ENCODE results near the gene TMEM132C.

TMEM132C gene

DNA sequence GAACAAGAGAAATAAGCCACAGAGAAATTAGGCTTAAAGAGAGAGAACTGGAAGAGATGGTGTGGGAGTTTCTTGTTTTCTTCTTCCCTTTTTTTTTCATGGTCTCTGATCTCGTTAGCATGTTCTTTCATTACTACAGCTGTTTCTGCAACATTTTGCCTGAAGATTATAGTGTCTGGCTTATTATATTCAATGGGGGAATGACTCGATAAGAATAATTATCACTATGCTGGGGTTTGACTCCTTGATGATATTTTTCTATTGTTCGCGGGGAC, 70.0 kb downstream of the TMEM132C start:
- Histone ChIP-seq H2BK120ac (ENCODE audit: low read depth, low read length) (no peak overlapping the region), H2BK15ac (ENCODE audit: low read depth, poor library complexity, severe bottlenecking) (no peak overlapping the region), H3K27me3 (ENCODE audit: control insufficient read depth in 1 of 2, insufficient read depth in 1 of 2, low read length in 2 of 2) (peaks cover 3 to 8% of the 10 kb centered on the region in 2 experiments), H3K79me1 (replicated peaks; ENCODE audit: low read length, poor library complexity, severe bottlenecking) (no peaks in the 10 kb centered on the region), H2BK12ac (ENCODE audit: low read length in 2 of 2) (no peak overlapping the region), H3K4me3 (ENCODE audit: insufficient read depth in 1 of 2, low read depth in 1 of 2, low read length in 2 of 2) (no peak overlapping the region), H3K4ac (ENCODE audit: low read depth in 1 of 2, low read length in 2 of 2) (no peak overlapping the region), H4K8ac (ENCODE audit: low read length) (no peak overlapping the region), H2AK5ac (ENCODE audit: low read length, severe bottlenecking) (no peak overlapping the region), H2BK5ac (ENCODE audit: low read depth, low read length, poor library complexity, severe bottlenecking) (no peak overlapping the region), H3K4me2 (ENCODE audit: low read length, poor library complexity, severe bottlenecking) (no peak overlapping the region), H3K36me3 (ENCODE audit: control insufficient read depth in 1 of 2, insufficient read depth in 2 of 2, low read depth in 1 of 2, low read length in 2 of 2) (no peaks in the 10 kb centered on the region), H4K91ac (ENCODE audit: low read length) (no peak overlapping the region), H3K14ac (ENCODE audit: low read length in 2 of 2) (no peak overlapping the region), H2AFZ (ENCODE audit: low read depth, low read length) (no peak overlapping the region), H3K4me1 (ENCODE audit: control insufficient read depth, insufficient read depth, low read depth, low read length) (no peaks in the 10 kb centered on the region), H3K9ac (ENCODE audit: low read length) (no peak overlapping the region), H3K27ac (ENCODE audit: low read length, poor library complexity, severe bottlenecking) (no peak overlapping the region), H3K18ac (ENCODE audit: low read depth in 1 of 2, low read length in 2 of 2) (no peak overlapping the region), H3K23ac (ENCODE audit: low read length in 2 of 2) (no peak overlapping the region), H3K9me3 (ENCODE audit: control insufficient read depth, low read length) (peaks cover 6% of the 10 kb centered on the region)
- no peak for DNase-seq
- WGBS, result 67% methylated on average over 3 of the region's 4 CpGs

GRCh38 chr12:128337431-128338170, 70.6 kb downstream of the TMEM132C start:
- no peak overlapping the region for H3K18ac ChIP-seq (ENCODE audit: low read depth in 1 of 2, low read length in 2 of 2)
- H2BK120ac ChIP-seq (ENCODE audit: low read depth, low read length), result no peak overlapping the region
- no peak overlapping the region for H3K14ac ChIP-seq (ENCODE audit: low read length in 2 of 2)
- H3K36me3 ChIP-seq (ENCODE audit: control insufficient read depth in 1 of 2, insufficient read depth in 2 of 2, low read depth in 1 of 2, low read length in 2 of 2), result no peaks in the 10 kb centered on the region
- no peak overlapping the region for H3K4me2 ChIP-seq (ENCODE audit: low read length, poor library complexity, severe bottlenecking)
- H3K27ac ChIP-seq (ENCODE audit: low read length, poor library complexity, severe bottlenecking), result no peak overlapping the region
- no peak overlapping the region for H2BK5ac ChIP-seq (ENCODE audit: low read depth, low read length, poor library complexity, severe bottlenecking)
- H4K91ac ChIP-seq (ENCODE audit: low read length), result no peak overlapping the region
- H3K9ac ChIP-seq (ENCODE audit: low read length), result no peak overlapping the region
- H3K23ac ChIP-seq (ENCODE audit: low read length in 2 of 2), result no peak overlapping the region
- H3K4ac ChIP-seq (ENCODE audit: low read depth in 1 of 2, low read length in 2 of 2), result no peak overlapping the region
- no peak overlapping the region for H2AK5ac ChIP-seq (ENCODE audit: low read length, severe bottlenecking)
- H3K4me3 ChIP-seq (ENCODE audit: insufficient read depth in 1 of 2, low read depth in 1 of 2, low read length in 2 of 2), result no peak overlapping the region
- no peaks in the 10 kb centered on the region for H3K79me1 ChIP-seq (replicated peaks; ENCODE audit: low read length, poor library complexity, severe bottlenecking)
- peaks cover 3 to 8% of the 10 kb centered on the region in 2 experiments for H3K27me3 ChIP-seq (ENCODE audit: control insufficient read depth in 1 of 2, insufficient read depth in 1 of 2, low read length in 2 of 2)
- H2AFZ ChIP-seq (ENCODE audit: low read depth, low read length), result no peak overlapping the region
- H3K4me1 ChIP-seq (ENCODE audit: control insufficient read depth, insufficient read depth, low read depth, low read length), result no peaks in the 10 kb centered on the region
- H2BK15ac ChIP-seq (ENCODE audit: low read depth, poor library complexity, severe bottlenecking), result no peak overlapping the region
- no peak for DNase-seq
- no peak overlapping the region for H4K8ac ChIP-seq (ENCODE audit: low read length)
- WGBS, result 25% methylated on average over 9 of the region's 10 CpGs
- no peak overlapping the region for H2BK12ac ChIP-seq (ENCODE audit: low read length in 2 of 2)
- H3K9me3 ChIP-seq (ENCODE audit: control insufficient read depth, low read length), result peaks cover 6% of the 10 kb centered on the region

GRCh38 chr12:128338386-128339125, 71.6 kb downstream of the TMEM132C start:
- H2AFZ ChIP-seq (ENCODE audit: low read depth, low read length), result no peak overlapping the region
- H3K36me3 ChIP-seq (ENCODE audit: control insufficient read depth in 1 of 2, insufficient read depth in 2 of 2, low read depth in 1 of 2, low read length in 2 of 2), result no peaks in the 10 kb centered on the region
- H3K27ac ChIP-seq (ENCODE audit: low read length, poor library complexity, severe bottlenecking), result no peak overlapping the region
- no peak overlapping the region for H3K4ac ChIP-seq (ENCODE audit: low read depth in 1 of 2, low read length in 2 of 2)
- no peak overlapping the region for H3K23ac ChIP-seq (ENCODE audit: low read length in 2 of 2)
- H2BK15ac ChIP-seq (ENCODE audit: low read depth, poor library complexity, severe bottlenecking), result no peak overlapping the region
- H3K14ac ChIP-seq (ENCODE audit: low read length in 2 of 2), result no peak overlapping the region
- no peak overlapping the region for H2BK120ac ChIP-seq (ENCODE audit: low read depth, low read length)
- no peak overlapping the region for H3K9ac ChIP-seq (ENCODE audit: low read length)
- no peak overlapping the region for H2AK5ac ChIP-seq (ENCODE audit: low read length, severe bottlenecking)
- peaks cover 3 to 8% of the 10 kb centered on the region in 2 experiments for H3K27me3 ChIP-seq (ENCODE audit: control insufficient read depth in 1 of 2, insufficient read depth in 1 of 2, low read length in 2 of 2)
- 19% methylated on average over 8 of the region's 9 CpGs for WGBS
- DNase-seq, result no peak
- no peak overlapping the region for H4K8ac ChIP-seq (ENCODE audit: low read length)
- no peaks in the 10 kb centered on the region for H3K4me1 ChIP-seq (ENCODE audit: control insufficient read depth, insufficient read depth, low read depth, low read length)
- no peak overlapping the region for H3K18ac ChIP-seq (ENCODE audit: low read depth in 1 of 2, low read length in 2 of 2)
- no peak overlapping the region for H2BK5ac ChIP-seq (ENCODE audit: low read depth, low read length, poor library complexity, severe bottlenecking)
- H4K91ac ChIP-seq (ENCODE audit: low read length), result no peak overlapping the region
- H2BK12ac ChIP-seq (ENCODE audit: low read length in 2 of 2), result no peak overlapping the region
- no peak overlapping the region for H3K4me2 ChIP-seq (ENCODE audit: low read length, poor library complexity, severe bottlenecking)
- H3K4me3 ChIP-seq (ENCODE audit: insufficient read depth in 1 of 2, low read depth in 1 of 2, low read length in 2 of 2), result no peak overlapping the region
- no peaks in the 10 kb centered on the region for H3K79me1 ChIP-seq (replicated peaks; ENCODE audit: low read length, poor library complexity, severe bottlenecking)
- H3K9me3 ChIP-seq (ENCODE audit: control insufficient read depth, low read length), result peaks cover 6% of the 10 kb centered on the region

- Histone ChIP-seq H3K4me1 (ENCODE audit: control insufficient read depth, insufficient read depth, low read depth, low read length) (no peaks in the 10 kb centered on the region), H3K23ac (ENCODE audit: low read length in 2 of 2) (no peak overlapping the region), H4K91ac (ENCODE audit: low read length) (no peak overlapping the region), H2AFZ (ENCODE audit: low read depth, low read length) (no peak overlapping the region), H3K36me3 (ENCODE audit: control insufficient read depth in 1 of 2, insufficient read depth in 2 of 2, low read depth in 1 of 2, low read length in 2 of 2) (no peaks in the 10 kb centered on the region), H3K18ac (ENCODE audit: low read depth in 1 of 2, low read length in 2 of 2) (no peak overlapping the region), H4K8ac (ENCODE audit: low read length) (no peak overlapping the region), H2BK12ac (ENCODE audit: low read length in 2 of 2) (no peak overlapping the region), H3K79me1 (replicated peaks; ENCODE audit: low read length, poor library complexity, severe bottlenecking) (no peaks in the 10 kb centered on the region), H3K9ac (ENCODE audit: low read length) (no peak overlapping the region), H2BK5ac (ENCODE audit: low read depth, low read length, poor library complexity, severe bottlenecking) (no peak overlapping the region), H3K4me2 (ENCODE audit: low read length, poor library complexity, severe bottlenecking) (no peak overlapping the region), H3K4ac (ENCODE audit: low read depth in 1 of 2, low read length in 2 of 2) (no peak overlapping the region), H3K9me3 (ENCODE audit: control insufficient read depth, low read length) (peaks cover 6% of the 10 kb centered on the region), H3K14ac (ENCODE audit: low read length in 2 of 2) (no peak overlapping the region), H2BK120ac (ENCODE audit: low read depth, low read length) (no peak overlapping the region), H3K27me3 (ENCODE audit: control insufficient read depth in 1 of 2, insufficient read depth in 1 of 2, low read length in 2 of 2) (peaks cover 3 to 8% of the 10 kb centered on the region in 2 experiments), H2AK5ac (ENCODE audit: low read length, severe bottlenecking) (no peak overlapping the region), H2BK15ac (ENCODE audit: low read depth, poor library complexity, severe bottlenecking) (no peak overlapping the region), H3K4me3 (ENCODE audit: insufficient read depth in 1 of 2, low read depth in 1 of 2, low read length in 2 of 2) (no peak overlapping the region), H3K27ac (ENCODE audit: low read length, poor library complexity, severe bottlenecking) (no peak overlapping the region)
- WGBS, result 0% methylated on average over 2 of the region's 6 CpGs
- DNase-seq, result no peak
Observed at GRCh38 chr12:128339126-128339520, 72.2 kb downstream of the TMEM132C start.
